Progenitor cell of endocrine pancreas (in vitro differentiated cells): ENCODE data around the gene ATG7. TPM values are rescaled to one million over a fixed set of nuclear protein-coding genes. Genes with fewer than 3 reads are reported as not detected.

Experiments used
- DNase-seq: peaks from one replicate; pipeline ENCODE4 v3.0.0; 2021; ENCODE audit warnings: low spot score; ENCODE audit not compliant: unreplicated experiment
- H3K27ac Mint-ChIP-seq: 2 replicates; pipeline ENCODE4 v1.8.0; 2021; ENCODE audit warnings: mild to moderate bottlenecking, moderate library complexity, mixed read lengths
- H3K27me3 Mint-ChIP-seq: 2 replicates; pipeline ENCODE4 v1.8.0; 2021; ENCODE audit warnings: mixed read lengths
- H3K36me3 Mint-ChIP-seq: 2 replicates; pipeline ENCODE4 v1.8.0; 2022; ENCODE audit warnings: mixed read lengths; ENCODE audit not compliant: insufficient read depth
- H3K4me1 Mint-ChIP-seq: 2 replicates; pipeline ENCODE4 v1.8.0; 2021; ENCODE audit warnings: low read depth, mixed read lengths
- H3K4me3 Mint-ChIP-seq: 2 replicates; pipeline ENCODE4 v1.8.0; 2021; ENCODE audit warnings: low read depth, mild to moderate bottlenecking, moderate library complexity, mixed read lengths
- H3K9me3 Mint-ChIP-seq: 2 replicates; pipeline ENCODE4 v1.8.0; 2021; ENCODE audit warnings: low read depth, mixed read lengths
- total RNA-seq: library from RNA; stranded (reverse); gene quantifications from 2 replicates; pipeline ENCODE4 v1.2.1, GENCODE V29; 2021
- TF ChIP-seq, protein P1 (sequence below): fragments of 200-600 bp; sonication (generic); IDR thresholded peaks from one replicate; pipeline ENCODE4 v1.5.0; 2021; ENCODE audit warnings: antibody characterized with exemption, mild to moderate bottlenecking; ENCODE audit not compliant: unreplicated experiment

Gene ATG7
- total RNA-seq, 1 donor from 2014 or later, result 29.1 TPM

DNA sequence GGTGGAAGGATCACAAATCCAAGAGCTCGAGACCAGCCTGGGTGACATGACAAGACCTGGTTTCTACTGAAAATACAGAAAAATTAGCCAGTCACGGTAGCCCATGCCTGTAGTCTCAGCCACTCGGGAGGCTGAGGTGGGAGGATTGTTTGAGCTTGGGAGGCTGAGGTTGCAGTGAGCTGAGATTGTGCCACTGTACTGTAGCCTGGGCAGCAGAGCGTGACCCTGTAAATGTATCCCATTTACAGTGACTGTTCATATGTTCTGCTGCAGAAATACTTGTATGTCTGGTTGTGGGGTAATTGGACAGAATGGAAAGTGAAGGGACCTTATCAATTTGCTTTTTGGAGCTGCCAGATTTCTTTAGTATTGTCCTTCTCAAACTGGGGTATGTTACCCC lies 24.9 kb downstream of the ATG7 start:
- TF ChIP-seq, protein P1, sequence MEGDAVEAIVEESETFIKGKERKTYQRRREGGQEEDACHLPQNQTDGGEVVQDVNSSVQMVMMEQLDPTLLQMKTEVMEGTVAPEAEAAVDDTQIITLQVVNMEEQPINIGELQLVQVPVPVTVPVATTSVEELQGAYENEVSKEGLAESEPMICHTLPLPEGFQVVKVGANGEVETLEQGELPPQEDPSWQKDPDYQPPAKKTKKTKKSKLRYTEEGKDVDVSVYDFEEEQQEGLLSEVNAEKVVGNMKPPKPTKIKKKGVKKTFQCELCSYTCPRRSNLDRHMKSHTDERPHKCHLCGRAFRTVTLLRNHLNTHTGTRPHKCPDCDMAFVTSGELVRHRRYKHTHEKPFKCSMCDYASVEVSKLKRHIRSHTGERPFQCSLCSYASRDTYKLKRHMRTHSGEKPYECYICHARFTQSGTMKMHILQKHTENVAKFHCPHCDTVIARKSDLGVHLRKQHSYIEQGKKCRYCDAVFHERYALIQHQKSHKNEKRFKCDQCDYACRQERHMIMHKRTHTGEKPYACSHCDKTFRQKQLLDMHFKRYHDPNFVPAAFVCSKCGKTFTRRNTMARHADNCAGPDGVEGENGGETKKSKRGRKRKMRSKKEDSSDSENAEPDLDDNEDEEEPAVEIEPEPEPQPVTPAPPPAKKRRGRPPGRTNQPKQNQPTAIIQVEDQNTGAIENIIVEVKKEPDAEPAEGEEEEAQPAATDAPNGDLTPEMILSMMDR, result no peak
- Mint-ChIP-seq H3K27ac (no peak overlapping the region), H3K9me3 (no peaks in the 10 kb centered on the region), H3K4me3 (no peak overlapping the region), H3K4me1 (peaks cover 5% of the 10 kb centered on the region), H3K36me3 (peaks cover 7% of the 10 kb centered on the region), H3K27me3 (no peaks in the 10 kb centered on the region)
- no peak for DNase-seq

DNA sequence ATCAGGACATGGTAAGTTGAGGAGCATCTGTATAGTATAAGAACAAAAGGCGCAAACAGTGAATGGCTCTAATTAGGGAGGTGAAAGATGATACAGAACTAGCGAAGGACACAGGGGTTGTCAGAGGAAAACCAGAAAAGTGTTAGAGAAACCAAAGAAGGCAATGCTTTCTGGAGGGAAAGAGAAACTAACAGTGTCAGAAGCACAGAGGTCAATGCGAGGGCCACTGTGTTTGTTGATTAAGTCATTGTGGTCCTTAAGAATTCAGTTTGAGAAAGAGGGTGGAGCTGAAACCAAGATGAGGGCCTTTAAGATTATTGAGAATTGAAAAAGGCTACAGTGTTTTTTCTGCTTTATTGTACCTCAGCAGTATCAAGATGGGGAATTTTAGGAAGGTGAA lies 28.8 kb downstream of the ATG7 start:
- no peak for DNase-seq
- Mint-ChIP-seq H3K4me1 (peaks cover 11% of the 10 kb centered on the region), H3K27me3 (no peaks in the 10 kb centered on the region), H3K36me3 (peaks cover 12% of the 10 kb centered on the region), H3K9me3 (no peaks in the 10 kb centered on the region), H3K27ac (peak overlapping the region; percentile 4), H3K4me3 (no peak overlapping the region)
- TF ChIP-seq, protein P1, result no peak

DNA sequence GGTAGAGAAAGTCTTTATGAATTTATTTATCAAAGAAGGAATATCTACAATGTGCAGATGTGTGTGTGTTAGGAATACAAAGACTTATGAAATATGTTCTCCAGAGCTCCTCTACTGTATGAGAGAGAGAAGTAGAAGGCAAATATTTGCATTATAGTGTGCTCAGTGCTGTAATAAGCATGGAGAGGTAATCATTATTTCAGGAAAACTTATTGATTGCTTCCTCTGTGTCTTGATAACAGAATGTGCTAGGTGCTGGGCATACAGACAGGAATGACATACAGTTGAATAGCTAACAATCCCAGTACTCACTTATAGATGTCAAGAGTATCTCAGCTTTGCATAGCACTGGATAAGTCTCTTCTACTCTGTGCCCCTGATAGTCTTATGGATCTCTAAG lies 30.2 kb downstream of the ATG7 start:
- peaks cover 11% of the 10 kb centered on the region for H3K4me1 Mint-ChIP-seq
- no peak overlapping the region for H3K4me3 Mint-ChIP-seq
- peaks cover 13% of the 10 kb centered on the region for H3K36me3 Mint-ChIP-seq
- H3K9me3 Mint-ChIP-seq, result no peaks in the 10 kb centered on the region
- H3K27me3 Mint-ChIP-seq, result no peaks in the 10 kb centered on the region
- TF ChIP-seq, protein P1, result no peak
- DNase-seq, result no peak
- H3K27ac Mint-ChIP-seq, result peak overlapping the region; percentile 51

DNA sequence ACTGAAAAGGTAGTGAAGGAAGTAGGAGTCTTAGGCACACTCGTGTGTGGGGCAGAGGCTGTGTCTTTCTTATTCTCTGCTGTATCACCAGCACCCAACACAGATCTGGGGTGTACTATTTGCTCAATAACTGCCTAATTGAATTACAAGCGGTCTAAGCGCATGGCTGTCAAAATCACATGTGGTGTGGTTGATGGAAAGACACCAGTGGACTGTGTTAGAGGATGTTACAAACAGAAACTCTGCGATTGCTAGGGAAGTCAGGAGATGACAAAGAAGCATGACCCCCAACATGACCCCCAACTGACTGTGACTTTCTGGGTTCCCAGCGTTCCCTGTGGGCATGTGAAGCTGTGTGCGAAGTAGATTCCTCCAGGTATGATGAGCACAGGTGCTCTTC lies 32.0 kb downstream of the ATG7 start:
- no peak for DNase-seq
- H3K4me1 Mint-ChIP-seq, result peaks cover 11% of the 10 kb centered on the region
- TF ChIP-seq, protein P1, result no peak
- H3K9me3 Mint-ChIP-seq, result no peaks in the 10 kb centered on the region
- H3K36me3 Mint-ChIP-seq, result peaks cover 16% of the 10 kb centered on the region
- H3K27me3 Mint-ChIP-seq, result no peaks in the 10 kb centered on the region
- no peak overlapping the region for H3K27ac Mint-ChIP-seq
- no peak overlapping the region for H3K4me3 Mint-ChIP-seq

DNA sequence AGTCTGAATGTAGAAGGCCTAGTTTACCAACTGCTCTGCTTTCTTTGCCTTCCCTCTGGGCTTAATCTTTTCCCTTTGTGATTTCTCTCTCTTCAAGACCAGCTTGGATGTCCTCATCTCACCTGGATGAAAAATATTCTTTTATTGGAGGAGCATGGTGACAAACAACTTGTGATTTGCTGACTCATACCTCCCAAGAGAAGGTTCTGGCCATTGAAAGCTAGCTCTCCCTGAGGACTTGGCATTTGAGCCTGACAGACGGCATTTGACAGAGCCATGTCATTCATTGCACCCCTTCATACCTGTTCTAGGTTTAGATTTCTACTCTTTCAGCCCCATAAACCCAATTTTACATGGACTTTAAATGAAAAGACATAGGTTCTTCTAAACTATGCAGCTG lies 33.3 kb downstream of the ATG7 start:
- Mint-ChIP-seq H3K27ac (no peak overlapping the region), H3K9me3 (no peaks in the 10 kb centered on the region), H3K36me3 (peaks cover 12% of the 10 kb centered on the region), H3K27me3 (no peaks in the 10 kb centered on the region), H3K4me1 (peaks cover 11% of the 10 kb centered on the region), H3K4me3 (no peak overlapping the region)
- DNase-seq, result no peak
- TF ChIP-seq, protein P1, result no peak
